Epithelial cell of esophagus (primary cell): Measurements from ENCODE around the gene STIM1.

Experiments
- DNase-seq: peaks from one replicate; pipeline ENCODE4 v3.0.0; 2010; ENCODE audit warnings: low read depth
- H3K4me3 ChIP-seq: 2 replicates; pipeline ENCODE4 v1.5.1; 2011; ENCODE audit warnings: mild to moderate bottlenecking, low read length, control low read depth
- TF ChIP-seq, protein P1 (sequence below): IDR thresholded peaks from 2 replicates; pipeline ENCODE4 v1.5.1; 2011; ENCODE audit warnings: low read depth, mild to moderate bottlenecking, low read length, control low read depth, inconsistent platforms; ENCODE audit not compliant: insufficient read depth; ENCODE audit errors: missing control alignments

STIM1 gene

DNA sequence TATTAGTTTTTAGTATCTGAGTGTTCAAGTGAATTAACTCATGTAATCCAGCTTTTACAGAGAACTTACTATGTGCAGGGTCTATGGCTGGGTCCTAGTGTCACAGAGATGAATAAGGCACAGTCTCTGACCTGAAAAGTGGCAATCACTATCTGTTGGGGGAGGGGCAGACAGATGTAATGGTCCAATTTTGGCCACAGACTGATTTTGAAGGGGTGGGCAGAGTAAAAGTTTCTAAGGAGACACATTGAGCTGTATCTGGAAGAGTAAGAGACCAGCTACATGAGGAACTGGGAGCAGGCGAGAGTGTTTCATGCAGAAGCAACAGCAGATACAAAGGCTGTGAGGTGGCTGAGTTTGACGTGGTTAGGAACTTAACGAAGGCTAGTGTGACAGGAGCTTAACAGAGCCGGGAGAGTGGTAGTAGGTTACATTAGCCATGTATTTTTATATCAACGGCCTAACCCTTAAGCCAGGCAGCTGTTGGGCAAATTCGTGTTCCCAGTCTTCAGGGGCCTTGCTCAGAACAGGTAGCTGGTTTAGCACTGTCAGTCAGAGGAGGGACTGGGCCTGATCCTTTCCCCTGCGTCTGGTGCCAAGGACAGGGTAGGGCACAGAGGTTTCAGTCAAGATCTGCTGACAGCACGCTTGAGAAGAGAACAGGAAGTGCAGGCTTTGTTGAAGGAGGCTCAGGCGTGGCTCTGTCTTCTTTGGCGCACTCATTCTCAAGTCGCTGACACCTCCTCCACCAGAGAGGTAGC is 1.4 kb upstream of the STIM1 start:
- peak overlapping the region; percentile 74 for H3K4me3 ChIP-seq
- DNase-seq: peak; percentile 74
- TF ChIP-seq, protein P1, sequence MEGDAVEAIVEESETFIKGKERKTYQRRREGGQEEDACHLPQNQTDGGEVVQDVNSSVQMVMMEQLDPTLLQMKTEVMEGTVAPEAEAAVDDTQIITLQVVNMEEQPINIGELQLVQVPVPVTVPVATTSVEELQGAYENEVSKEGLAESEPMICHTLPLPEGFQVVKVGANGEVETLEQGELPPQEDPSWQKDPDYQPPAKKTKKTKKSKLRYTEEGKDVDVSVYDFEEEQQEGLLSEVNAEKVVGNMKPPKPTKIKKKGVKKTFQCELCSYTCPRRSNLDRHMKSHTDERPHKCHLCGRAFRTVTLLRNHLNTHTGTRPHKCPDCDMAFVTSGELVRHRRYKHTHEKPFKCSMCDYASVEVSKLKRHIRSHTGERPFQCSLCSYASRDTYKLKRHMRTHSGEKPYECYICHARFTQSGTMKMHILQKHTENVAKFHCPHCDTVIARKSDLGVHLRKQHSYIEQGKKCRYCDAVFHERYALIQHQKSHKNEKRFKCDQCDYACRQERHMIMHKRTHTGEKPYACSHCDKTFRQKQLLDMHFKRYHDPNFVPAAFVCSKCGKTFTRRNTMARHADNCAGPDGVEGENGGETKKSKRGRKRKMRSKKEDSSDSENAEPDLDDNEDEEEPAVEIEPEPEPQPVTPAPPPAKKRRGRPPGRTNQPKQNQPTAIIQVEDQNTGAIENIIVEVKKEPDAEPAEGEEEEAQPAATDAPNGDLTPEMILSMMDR: no peak

DNA sequence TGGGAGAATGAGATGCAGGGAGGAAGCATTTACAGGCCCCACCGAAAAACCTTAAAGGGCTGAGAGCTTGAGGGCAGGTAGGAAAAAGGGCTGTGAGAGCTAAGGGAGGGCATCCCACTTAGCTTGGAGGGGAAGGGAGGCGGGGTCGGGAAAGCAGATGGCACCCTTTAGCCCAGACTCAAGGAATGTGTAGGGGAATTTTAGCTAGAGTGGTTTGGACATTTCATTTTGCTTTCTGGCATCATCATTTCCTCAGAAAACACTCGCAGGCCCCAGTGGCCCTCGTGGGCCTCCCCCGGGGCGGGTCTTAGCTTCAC is 846 bp upstream of the STIM1 start:
- no peak for DNase-seq
- peak overlapping the region; percentile 74 for H3K4me3 ChIP-seq
- TF ChIP-seq, protein P1: no peak

DNA sequence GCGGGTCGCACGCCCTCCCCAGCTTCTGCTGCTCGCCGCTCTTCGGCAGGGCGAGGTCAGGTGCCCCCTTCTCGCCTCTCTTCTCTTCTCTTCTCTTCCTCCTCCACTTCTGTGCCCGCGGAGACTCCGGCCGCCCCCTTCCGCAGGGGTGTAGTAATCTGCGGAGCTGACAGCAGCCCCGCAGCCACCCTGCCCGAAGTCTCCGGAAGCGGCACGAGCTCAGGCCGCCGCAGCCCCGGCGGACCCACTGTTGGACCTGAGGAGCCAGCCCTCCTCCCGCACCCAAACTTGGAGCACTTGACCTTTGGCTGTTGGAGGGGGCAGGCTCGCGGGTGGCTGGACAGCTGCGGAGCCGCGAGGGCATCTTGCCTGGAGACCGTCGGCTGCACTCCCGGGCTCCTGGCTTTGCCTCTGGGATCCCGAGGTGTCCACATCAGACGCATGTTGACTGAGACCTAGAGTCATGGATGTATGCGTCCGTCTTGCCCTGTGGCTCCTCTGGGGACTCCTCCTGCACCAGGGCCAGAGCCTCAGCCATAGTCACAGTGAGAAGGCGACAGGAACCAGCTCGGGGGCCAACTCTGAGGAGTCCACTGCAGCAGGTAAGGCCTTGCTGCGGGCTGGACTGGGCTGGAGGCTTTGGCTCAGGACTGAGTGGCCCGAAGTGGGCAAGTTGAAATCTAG is 486 bp downstream of the STIM1 start:
- TF ChIP-seq, protein P1: no peak
- DNase-seq: no peak
- peak overlapping the region; percentile 75 for H3K4me3 ChIP-seq

DNA sequence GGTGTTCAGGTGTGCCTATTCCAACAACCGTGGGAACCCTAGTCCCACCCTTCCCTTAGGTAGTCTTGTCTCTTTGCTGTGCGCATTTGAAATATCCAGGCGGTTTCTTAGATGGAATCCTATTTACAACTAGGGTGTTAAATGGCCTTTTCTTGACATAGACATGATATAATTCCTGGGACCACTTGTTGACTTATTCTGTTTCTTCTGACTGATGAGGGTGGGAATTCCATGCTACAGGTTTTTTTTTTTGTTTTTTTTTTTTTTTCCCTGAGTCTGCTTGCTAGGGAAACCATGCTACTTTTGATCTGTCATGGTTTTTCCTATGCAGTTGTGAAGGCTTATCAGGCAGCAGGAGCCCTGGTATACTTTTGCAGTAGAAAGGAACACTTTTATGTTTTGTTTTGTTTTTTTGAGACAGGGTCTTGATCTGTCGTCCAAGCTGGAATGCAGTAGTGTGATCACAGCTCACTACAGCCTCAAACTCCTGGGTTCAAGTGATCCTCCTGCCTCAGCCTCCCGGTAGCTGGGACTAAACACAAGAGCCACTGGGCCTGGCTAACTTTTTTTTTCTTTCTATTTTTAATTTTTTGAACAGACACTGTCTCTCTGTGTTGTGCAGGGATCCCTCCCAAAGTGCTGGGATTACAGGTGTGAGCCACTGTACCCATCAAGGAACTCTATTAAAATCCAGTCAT is 1.5 kb downstream of the STIM1 start:
- H3K4me3 ChIP-seq: peak overlapping the region; percentile 75
- DNase-seq: no peak
- TF ChIP-seq, protein P1: no peak

DNA sequence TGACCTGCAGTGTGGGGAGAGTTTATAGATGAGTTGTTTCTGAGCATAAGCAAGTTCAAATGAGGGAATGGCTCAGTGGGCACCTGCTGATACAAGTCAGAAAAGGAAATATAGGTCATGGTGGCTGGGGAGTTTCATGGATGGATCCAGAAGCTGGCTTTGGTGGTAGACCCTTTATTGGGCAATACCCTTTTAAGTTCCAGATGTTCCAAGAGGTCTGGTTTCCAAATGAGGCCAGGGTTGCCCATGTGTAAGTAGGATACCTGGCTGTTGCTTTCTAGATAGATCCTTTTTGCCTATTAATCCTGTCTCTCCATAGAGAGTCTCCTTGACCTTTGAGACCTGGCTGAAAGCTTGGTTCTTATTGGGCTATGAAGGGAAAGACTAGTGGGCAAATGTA is 2.2 kb downstream of the STIM1 start:
- TF ChIP-seq, protein P1: no peak
- peak overlapping the region; percentile 75 for H3K4me3 ChIP-seq
- DNase-seq: no peak

DNA sequence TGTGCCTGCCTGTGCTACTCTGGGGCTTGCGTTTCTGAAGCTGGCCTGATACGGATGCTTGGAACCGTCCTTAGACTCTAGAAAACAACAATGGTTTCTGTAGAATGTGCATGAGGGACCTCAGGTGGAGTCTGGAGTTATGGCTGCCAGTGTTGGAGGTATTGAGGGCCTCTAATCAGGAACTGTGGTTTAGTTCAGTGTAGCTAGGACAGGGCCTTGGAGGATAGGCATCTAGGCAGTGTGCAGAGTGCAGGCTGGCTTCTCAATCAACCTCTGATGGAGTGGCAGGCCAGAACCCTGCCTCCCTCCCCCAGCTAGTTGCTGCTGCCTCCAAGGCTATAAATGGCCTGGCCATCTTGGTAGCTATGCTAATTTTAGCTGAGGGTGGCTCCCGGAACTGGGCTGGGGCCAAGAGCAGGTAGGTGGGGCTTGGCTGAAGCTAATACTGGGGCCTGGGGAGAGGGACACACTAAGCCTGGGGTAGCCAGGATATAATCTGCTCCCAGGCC is 4.0 kb downstream of the STIM1 start:
- no peak for DNase-seq
- TF ChIP-seq, protein P1: no peak
- H3K4me3 ChIP-seq: no peak overlapping the region
